ENCODE measurements around the gene JAKMIP1.

DNA sequence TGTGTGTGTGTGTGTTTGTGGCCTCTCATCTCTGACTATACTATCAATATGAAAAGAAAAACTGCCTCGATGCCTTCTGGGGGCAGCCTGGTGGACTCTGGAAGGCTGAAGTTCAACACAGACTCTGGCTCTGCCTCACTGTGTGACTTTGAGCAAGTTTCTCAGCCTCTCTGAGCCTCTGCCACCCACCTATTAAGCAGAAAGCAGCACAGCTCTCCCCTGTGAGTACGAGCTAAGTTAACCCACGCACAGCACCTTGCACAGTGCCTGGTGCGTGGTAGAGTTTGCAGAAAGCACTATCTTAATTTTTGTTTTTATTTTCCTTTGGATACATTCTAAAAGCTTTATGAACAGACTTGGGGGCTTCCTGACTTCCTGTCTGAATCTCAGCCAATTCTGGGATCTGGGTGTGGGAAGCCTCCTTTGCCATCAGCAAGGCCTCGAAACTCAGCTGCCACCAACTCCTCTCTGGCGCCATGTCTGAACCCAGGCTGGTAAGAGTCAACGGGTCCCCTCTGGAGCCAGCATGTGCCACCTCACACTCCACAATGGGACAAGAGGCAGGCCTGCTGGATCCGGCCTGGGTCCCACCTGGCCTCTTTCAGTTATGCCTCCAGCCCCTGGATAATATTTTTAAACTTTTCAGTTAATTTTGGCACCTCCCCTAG, 57.3 kb downstream of the JAKMIP1 start:
- TF ChIP-seq CTCF (IDR thresholded peaks at IDR 0.05): no peak
- no peak for TF ChIP-seq POLR2A (IDR thresholded peaks at IDR 0.05)

All from esophagus squamous epithelium (tissue), 4 donors.